GM12878 (cell line): Measurements from ENCODE around the gene PSAT1. TPM values are rescaled to one million over a fixed set of nuclear protein-coding genes. Genes with fewer than 3 reads are reported as not detected.

Source experiments
- ATAC-seq: fragments of 200-7000 bp; cut with Tn5 transposase; 3 replicates; pipeline ENCODE4 v1.9.1; 2020; ENCODE audit warnings: mild to moderate bottlenecking, moderate library complexity
- BruUV-seq: library from RNA; stranded (reverse); fragments of 400-500 nt; replicated peaks from 2 replicates; lab custom pipeline; 2021; lab: Mats Ljungman, UMichigan
- CTCF ChIA-PET: fragments of 300-600 bp; sonication (Branson Sonifier 250); formaldehyde crosslinking; extraction: SDS; loops from one replicate; lab custom pipeline; 2021; ENCODE audit warnings: inconsistent platforms; lab: Yijun Ruan, JAX
- POLR2A ChIA-PET: fragments of 350-600 bp; formaldehyde crosslinking; extraction: SDS; loops from one replicate; lab custom pipeline; 2021; ENCODE audit warnings: inconsistent platforms; lab: Charles Lee
- RAD21 ChIA-PET: fragments of 300-600 bp; sonication (Branson Sonifier 250); formaldehyde crosslinking; loops from one replicate; lab custom pipeline; 2023; ENCODE audit warnings: antibody characterized with exemption; ENCODE audit not compliant: unreplicated experiment; lab: Charles Lee
- SMC1A ChIA-PET: fragments of 300-600 bp; sonication (Branson Sonifier 250); formaldehyde crosslinking; loops from one replicate; lab custom pipeline; 2023; ENCODE audit not compliant: unreplicated experiment, uncharacterized antibody; lab: Charles Lee
- DNase-seq: peaks from one replicate; pipeline ENCODE4 v3.0.0-alpha.2; 2011; ENCODE audit warnings: low read depth, low spot score
- FAIRE-seq: peaks from 3 replicates; lab custom pipeline; 2011; peaks lifted over from hg19 to GRCh38; lab: Jason Lieb, UNC
- H2AFZ ChIP-seq: 2 replicates; pipeline ENCODE4 v1.6.0; 2011; ENCODE audit warnings: low read depth, low read length, control low read depth; ENCODE audit not compliant: control insufficient read depth
- H3K27ac ChIP-seq: 2 replicates; pipeline ENCODE4 v1.5.1; 2011; ENCODE audit warnings: control low read depth; ENCODE audit not compliant: control insufficient read depth, insufficient read depth
- H3K27me3 ChIP-seq, 2 experiments: replicated peaks in 1 of 2; 2 replicates each; pipeline versions ENCODE4 v1.6.0 to v1.6.1; 2011; ENCODE audit warnings: low read length in 1 of 2; ENCODE audit not compliant: control insufficient read depth in 2 of 2, insufficient read depth in 2 of 2
- H3K36me3 ChIP-seq, 2 experiments: 2 replicates each; pipeline ENCODE4 v1.5.1; 2011; ENCODE audit warnings: low read length in 1 of 2; ENCODE audit not compliant: control insufficient read depth in 2 of 2, insufficient read depth in 2 of 2
- H3K4me1 ChIP-seq: 2 replicates; pipeline ENCODE4 v1.6.1; 2011; ENCODE audit warnings: mild to moderate bottlenecking, low read length, moderate library complexity, mixed read lengths; ENCODE audit not compliant: control insufficient read depth, insufficient read depth
- H3K4me2 ChIP-seq: 2 replicates; pipeline ENCODE4 v1.6.0; 2011; ENCODE audit warnings: control low read depth; ENCODE audit not compliant: control insufficient read depth, insufficient read depth
- H3K4me3 ChIP-seq: fragments of 200-600 bp; sonication (generic); 2 replicates; pipeline ENCODE4 v1.5.1; 2016
- H3K79me2 ChIP-seq: 2 replicates; pipeline ENCODE4 v1.6.0; 2011; ENCODE audit warnings: low read length; ENCODE audit not compliant: control insufficient read depth, insufficient read depth
- H3K9ac ChIP-seq: 2 replicates; pipeline ENCODE4 v1.8.0; 2011; ENCODE audit warnings: low read length, control low read depth, mixed read lengths; ENCODE audit not compliant: control insufficient read depth, insufficient read depth
- H3K9me3 ChIP-seq: replicated peaks from 3 replicates; pipeline ENCODE4 v1.5.1; 2011; ENCODE audit warnings: mild to moderate bottlenecking, low read length; ENCODE audit not compliant: control insufficient read depth, insufficient read depth
- H4K20me1 ChIP-seq: 2 replicates; pipeline ENCODE4 v1.6.0; 2011; ENCODE audit not compliant: control insufficient read depth, insufficient read depth
- BMI1 ChIP-seq: fragments of 450-650 bp; IDR thresholded peaks from 2 replicates; pipeline ENCODE4 v1.6.1; 2016; ENCODE audit warnings: mild to moderate bottlenecking, moderate library complexity, borderline replicate concordance
- CTCF ChIP-seq, 3 experiments: IDR thresholded peaks in 2 of 3; conservative IDR thresholded peaks in 1 of 3; 2 replicates each; pipeline ENCODE4 v1.5.1; 2011; ENCODE audit warnings: low read depth in 3 of 3, low read length in 3 of 3, mild to moderate bottlenecking in 3 of 3, control low read depth in 2 of 3, moderate library complexity in 2 of 3, inconsistent platforms in 1 of 3, mixed read lengths in 1 of 3; ENCODE audit not compliant: control insufficient read depth in 2 of 3, insufficient read depth in 1 of 3; ENCODE audit errors: extremely low read depth in 1 of 3
- EED ChIP-seq: sonication (generic); IDR thresholded peaks from 2 replicates; pipeline ENCODE4 v1.6.1; 2016; ENCODE audit warnings: antibody characterized with exemption, low read depth
- KDM1A ChIP-seq: fragments of 200-600 bp; sonication (generic); IDR thresholded peaks from 2 replicates; pipeline ENCODE4 v1.6.1; 2016; ENCODE audit warnings: borderline replicate concordance
- PAX5 ChIP-seq: IDR thresholded peaks from 2 replicates; pipeline ENCODE4 v1.6.1; 2011; ENCODE audit warnings: low read depth, low read length, borderline replicate concordance
- PML ChIP-seq: IDR thresholded peaks from 2 replicates; pipeline ENCODE4 v1.6.1; 2012; ENCODE audit warnings: low read length, inconsistent platforms
- SPI1 ChIP-seq: IDR thresholded peaks from 2 replicates; pipeline ENCODE4 v1.6.1; 2011; ENCODE audit warnings: low read depth, mild to moderate bottlenecking, low read length, moderate library complexity, borderline replicate concordance; ENCODE audit not compliant: insufficient read depth
- SUZ12 ChIP-seq: fragments of 200-600 bp; sonication (generic); IDR thresholded peaks from one replicate; pipeline ENCODE4 v1.6.1; 2018; ENCODE audit warnings: antibody characterized with exemption, mild to moderate bottlenecking; ENCODE audit not compliant: unreplicated experiment
- USF1 ChIP-seq: IDR thresholded peaks from 2 replicates; pipeline ENCODE4 v1.6.1; 2011; ENCODE audit warnings: borderline replicate concordance, low read depth, mild to moderate bottlenecking, moderate library complexity, mixed read lengths, low read length; ENCODE audit not compliant: insufficient read depth; ENCODE audit errors: extremely low read length
- ZNF217 ChIP-seq: fragments of 450-650 bp; IDR thresholded peaks from 2 replicates; pipeline ENCODE4 v1.6.1; 2017; ENCODE audit warnings: antibody characterized with exemption, mild to moderate bottlenecking
- WGBS: methylation state at CpG from one replicate; pipeline ENCODE4 v1.1.6; 2016; ENCODE audit warnings: low lambda C conversion rate; ENCODE audit not compliant: insufficient replicate concordance, insufficient coverage; ENCODE audit errors: missing lambda C conversion rate; 5-methylcytosine and 5-hydroxymethylcytosine counted together
- in situ Hi-C: fragments of 300-500 bp; cut with MboI; formaldehyde crosslinking; loops from 9 replicates; pipeline ENCODE4 v1.14.3; 2018; ENCODE audit warnings: mixed read lengths
- intact Hi-C: fragments of 100-400 bp; cut with micrococcal nuclease; formaldehyde crosslinking; loops from one replicate; pipeline ENCODE4 v1.14.2; 2022; ENCODE audit not compliant: unreplicated experiment
- polyA plus RNA-seq, 11 experiments: library from polyadenylated mRNA; depleted of rRNA in 4 of 11; unstranded in 6 of 11; stranded (reverse) in 5 of 11; fragments of >200 nt; fragmentation: Nextera tagmentation in 4 of 11; fragmentation: Illumina TruSeq in 1 of 11; extraction: Ambion mirVana in 4 of 11; extraction: Trizol in 1 of 11; gene quantifications; 1 replicate in 1 of 11; 2 replicates in 10 of 11; pipeline versions ENCODE4 v1.2.1 to v1.2.3, GENCODE V29; 2011 to 2016; ENCODE audit warnings: inconsistent platforms in 2 of 11, missing spikeins in 2 of 11, low read depth in 1 of 11
- total RNA-seq, 4 experiments: library from RNA; depleted of rRNA in 3 of 4; stranded (reverse); fragments of >200 nt in 3 of 4; fragmentation: Illumina TruSeq in 1 of 4; extraction: Trizol in 1 of 4; gene quantifications; 2 replicates each; pipeline versions ENCODE4 v1.2.1 to v1.2.3, GENCODE V29; 2013 to 2021
- TF ChIP-seq, protein P1 (sequence below): fragments of 450-650 bp; IDR thresholded peaks from 2 replicates; pipeline ENCODE4 v1.6.1; 2018; ENCODE audit warnings: mild to moderate bottlenecking, low read depth, moderate library complexity; ENCODE audit not compliant: partially characterized antibody

PSAT1 gene
- total and polyA plus RNA-seq, 10 of the 15 experiments (the other 5 are each of a cell fraction or from before 2014, with no cell fraction given), result 35.1 to 126 (median 51.9) TPM

- Histone ChIP-seq H2AFZ (no peak overlapping the region), H3K4me3 (no peak overlapping the region), H3K9me3 (no peaks in the 10 kb centered on the region), H3K36me3 (no peaks in the 10 kb centered on the region), H3K27ac (no peak overlapping the region), H3K27me3 (no peaks in the 10 kb centered on the region), H3K4me2 (no peak overlapping the region), H3K79me2 (no peaks in the 10 kb centered on the region), H3K4me1 (peaks cover 3% of the 10 kb centered on the region), H4K20me1 (no peaks in the 10 kb centered on the region), H3K9ac (no peak overlapping the region)
- CTCF ChIA-PET, result no interaction called here
- ATAC-seq, result no peak
- RAD21 ChIA-PET, result no interaction called here
- POLR2A ChIA-PET, result no interaction called here
- intact Hi-C loops (no loop called here), in situ Hi-C loops (no loop called here)
- WGBS, result 60% methylated on average over 8 of the region's 8 CpGs
- BruUV-seq, result no TSS peak
- FAIRE-seq, result no peak
- SMC1A ChIA-PET, result no interaction called here
- TF ChIP-seq PAX5 (peak; percentile 60; the same call in 1 of the 2 replicates), USF1 (no peak), PML (no peak)
- DNase-seq, result no peak
Measured at GRCh38 chr9:78291240-78291925, 5.5 kb upstream of the PSAT1 start.

- Histone ChIP-seq H4K20me1 (no peaks in the 10 kb centered on the region), H2AFZ (no peak overlapping the region), H3K4me2 (no peak overlapping the region), H3K4me3 (no peak overlapping the region), H3K27me3 (no peaks in the 10 kb centered on the region), H3K4me1 (peaks cover 4% of the 10 kb centered on the region), H3K36me3 (no peaks in the 10 kb centered on the region), H3K9ac (no peak overlapping the region), H3K9me3 (no peaks in the 10 kb centered on the region), H3K27ac (no peak overlapping the region), H3K79me2 (peaks cover under 1% of the 10 kb centered on the region; the same call in 1 of the 2 replicates)
- ChIA-PET CTCF (interaction anchor here (0.6 kb wide), 1 partner anchor 11 kb away, joined by 3 read pairs; no protein-coding TSS in a partner anchor), SMC1A (interaction anchor here (0.6 kb wide), 1 partner anchor 12 kb away, joined by 3 read pairs; no protein-coding TSS in a partner anchor), POLR2A (no interaction called here), RAD21 (no interaction called here)
- intact Hi-C loops (no loop called here), in situ Hi-C loops (no loop called here)
- 50% methylated on average over 6 of the region's 6 CpGs for WGBS
- FAIRE-seq, result no peak
- BruUV-seq, result no TSS peak
- no peak for DNase-seq
- ATAC-seq, result no peak
- no peak for TF ChIP-seq BMI1
- no peak for TF ChIP-seq SPI1
- TF ChIP-seq SUZ12, result no peak
- no peak for TF ChIP-seq KDM1A
- TF ChIP-seq ZNF217, result no peak
- TF ChIP-seq, protein P1, sequence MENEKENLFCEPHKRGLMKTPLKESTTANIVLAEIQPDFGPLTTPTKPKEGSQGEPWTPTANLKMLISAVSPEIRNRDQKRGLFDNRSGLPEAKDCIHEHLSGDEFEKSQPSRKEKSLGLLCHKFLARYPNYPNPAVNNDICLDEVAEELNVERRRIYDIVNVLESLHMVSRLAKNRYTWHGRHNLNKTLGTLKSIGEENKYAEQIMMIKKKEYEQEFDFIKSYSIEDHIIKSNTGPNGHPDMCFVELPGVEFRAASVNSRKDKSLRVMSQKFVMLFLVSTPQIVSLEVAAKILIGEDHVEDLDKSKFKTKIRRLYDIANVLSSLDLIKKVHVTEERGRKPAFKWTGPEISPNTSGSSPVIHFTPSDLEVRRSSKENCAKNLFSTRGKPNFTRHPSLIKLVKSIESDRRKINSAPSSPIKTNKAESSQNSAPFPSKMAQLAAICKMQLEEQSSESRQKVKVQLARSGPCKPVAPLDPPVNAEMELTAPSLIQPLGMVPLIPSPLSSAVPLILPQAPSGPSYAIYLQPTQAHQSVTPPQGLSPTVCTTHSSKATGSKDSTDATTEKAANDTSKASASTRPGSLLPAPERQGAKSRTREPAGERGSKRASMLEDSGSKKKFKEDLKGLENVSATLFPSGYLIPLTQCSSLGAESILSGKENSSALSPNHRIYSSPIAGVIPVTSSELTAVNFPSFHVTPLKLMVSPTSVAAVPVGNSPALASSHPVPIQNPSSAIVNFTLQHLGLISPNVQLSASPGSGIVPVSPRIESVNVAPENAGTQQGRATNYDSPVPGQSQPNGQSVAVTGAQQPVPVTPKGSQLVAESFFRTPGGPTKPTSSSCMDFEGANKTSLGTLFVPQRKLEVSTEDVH, result no peak
- TF ChIP-seq CTCF (IDR thresholded peaks at IDR 0.05 in 2 of 3, conservative IDR thresholded peaks at IDR 0.05 in 1 of 3; ENCODE audit: control insufficient read depth in 2 of 3, extremely low read depth in 1 of 3, insufficient read depth in 1 of 3, low read depth in 3 of 3, low read length in 3 of 3), result no peak
- no peak for TF ChIP-seq EED
Measured at GRCh38 chr9:78292026-78292425, 4.9 kb upstream of the PSAT1 start.
